Neural progenitor cell (in vitro differentiated cells): ENCODE data around the gene TUBA8.

ENCODE experiments used
- EZH2 ChIP-seq: fragments of 200-600 bp; sonication (generic); IDR thresholded peaks from 2 replicates; pipeline ENCODE4 v1.6.1; 2017; ENCODE audit warnings: antibody characterized with exemption, mild to moderate bottlenecking, moderate library complexity
- EZH2phosphoT487 ChIP-seq: fragments of 200-600 bp; sonication (generic); IDR thresholded peaks from 2 replicates; pipeline ENCODE4 v1.6.1; 2017; ENCODE audit warnings: antibody characterized with exemption
- TF ChIP-seq, protein P1 (sequence below): fragments of 200-600 bp; sonication (generic); IDR thresholded peaks from 2 replicates; pipeline ENCODE4 v1.5.1; 2017; ENCODE audit warnings: antibody characterized with exemption, mild to moderate bottlenecking

GRCh38 chr22:18130699-18131429 lies 20.3 kb downstream of the TUBA8 start:
- TF ChIP-seq, protein P1, sequence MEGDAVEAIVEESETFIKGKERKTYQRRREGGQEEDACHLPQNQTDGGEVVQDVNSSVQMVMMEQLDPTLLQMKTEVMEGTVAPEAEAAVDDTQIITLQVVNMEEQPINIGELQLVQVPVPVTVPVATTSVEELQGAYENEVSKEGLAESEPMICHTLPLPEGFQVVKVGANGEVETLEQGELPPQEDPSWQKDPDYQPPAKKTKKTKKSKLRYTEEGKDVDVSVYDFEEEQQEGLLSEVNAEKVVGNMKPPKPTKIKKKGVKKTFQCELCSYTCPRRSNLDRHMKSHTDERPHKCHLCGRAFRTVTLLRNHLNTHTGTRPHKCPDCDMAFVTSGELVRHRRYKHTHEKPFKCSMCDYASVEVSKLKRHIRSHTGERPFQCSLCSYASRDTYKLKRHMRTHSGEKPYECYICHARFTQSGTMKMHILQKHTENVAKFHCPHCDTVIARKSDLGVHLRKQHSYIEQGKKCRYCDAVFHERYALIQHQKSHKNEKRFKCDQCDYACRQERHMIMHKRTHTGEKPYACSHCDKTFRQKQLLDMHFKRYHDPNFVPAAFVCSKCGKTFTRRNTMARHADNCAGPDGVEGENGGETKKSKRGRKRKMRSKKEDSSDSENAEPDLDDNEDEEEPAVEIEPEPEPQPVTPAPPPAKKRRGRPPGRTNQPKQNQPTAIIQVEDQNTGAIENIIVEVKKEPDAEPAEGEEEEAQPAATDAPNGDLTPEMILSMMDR, result no peak
- TF ChIP-seq EZH2phosphoT487 (no peak), EZH2 (no peak)
